Measurements from ENCODE around the gene CLMP.
A peak's percentile ranks its signal among the peaks of the same experiment; 100 is the strongest.
"Not testable (repeated sequence)": the region's sequence is repeated elsewhere in the genome, so short reads cannot be mapped to it uniquely, and the experiment has no call there.

The CLMP gene

GRCh38 chr11:123168241-123168640 lies 26.8 kb downstream of the CLMP start:
- DNase-seq (ENCODE audit: low spot score), result no peak

- no peak for DNase-seq (ENCODE audit: low spot score)
Observed at GRCh38 chr11:123166071-123166559, 28.9 kb downstream of the CLMP start.

GRCh38 chr11:123164732-123165450 lies 30.2 kb downstream of the CLMP start:
- DNase-seq (ENCODE audit: low spot score), result no peak

GRCh38 chr11:123163621-123164020 lies 31.4 kb downstream of the CLMP start:
- no peak for DNase-seq (ENCODE audit: low spot score)

- no peak for DNase-seq (ENCODE audit: low spot score)
Observed at GRCh38 chr11:123161376-123162030, 33.5 kb downstream of the CLMP start.

GRCh38 chr11:123159183-123159857 lies 35.7 kb downstream of the CLMP start:
- no peak for DNase-seq (ENCODE audit: low spot score)

GRCh38 chr11:123158033-123159003 lies 36.7 kb downstream of the CLMP start:
- DNase-seq (ENCODE audit: low spot score), result no peak

- DNase-seq (ENCODE audit: low spot score), result no peak
Observed at GRCh38 chr11:123152951-123153350, 42.1 kb downstream of the CLMP start.

GRCh38 chr11:123152346-123152745 lies 42.7 kb downstream of the CLMP start:
- not testable (repeated sequence) for DNase-seq (ENCODE audit: low spot score)

- DNase-seq (ENCODE audit: low spot score), result no peak
Observed at GRCh38 chr11:123151796-123152195, 43.3 kb downstream of the CLMP start.

GRCh38 chr11:123151366-123151765 lies 43.7 kb downstream of the CLMP start:
- no peak for DNase-seq (ENCODE audit: low spot score)

- no peak for DNase-seq (ENCODE audit: low spot score)
Observed at GRCh38 chr11:123150882-123151281, 44.2 kb downstream of the CLMP start.

- DNase-seq (ENCODE audit: low spot score), result no peak
Observed at GRCh38 chr11:123148965-123149364, 46.1 kb downstream of the CLMP start.

GRCh38 chr11:123145661-123146060 lies 49.4 kb downstream of the CLMP start:
- no peak for DNase-seq (ENCODE audit: low spot score)

GRCh38 chr11:123145220-123145619 lies 49.8 kb downstream of the CLMP start:
- DNase-seq (ENCODE audit: low spot score), result no peak

- DNase-seq (ENCODE audit: low spot score), result no peak
Observed at GRCh38 chr11:123144707-123145106, 50.3 kb downstream of the CLMP start.

GRCh38 chr11:123143921-123144320 lies 51.1 kb downstream of the CLMP start:
- DNase-seq (ENCODE audit: low spot score), result no peak

- DNase-seq (ENCODE audit: low spot score), result no peak
Observed at GRCh38 chr11:123143476-123143875, 51.6 kb downstream of the CLMP start.

GRCh38 chr11:123139206-123139605 lies 55.8 kb downstream of the CLMP start:
- DNase-seq (ENCODE audit: low spot score), result no peak

- DNase-seq (ENCODE audit: low spot score), result peak; percentile 87
Observed at GRCh38 chr11:123137431-123138224, 57.4 kb downstream of the CLMP start.

GRCh38 chr11:123135863-123136446 lies 59.1 kb downstream of the CLMP start:
- no peak for DNase-seq (ENCODE audit: low spot score)
